SU-DHL-6 (cell line): Measurements from ENCODE around the gene MB.

Source experiments
- H2AFZ ChIP-seq: fragments of 200-600 bp; sonication (generic); 2 replicates; pipeline ENCODE4 v1.6.1; 2014; ENCODE audit warnings: low read depth, mild to moderate bottlenecking, moderate library complexity, mixed read lengths, antibody characterized with exemption, low read length; ENCODE audit not compliant: severe bottlenecking
- H3F3A ChIP-seq: fragments of 200-600 bp; shearing (Covaris generic); 2 replicates; pipeline ENCODE4 v1.6.0; 2016; ENCODE audit warnings: antibody characterized with exemption, mild to moderate bottlenecking; ENCODE audit not compliant: insufficient read depth
- H3K27ac ChIP-seq: fragments of 200-600 bp; sonication (generic); 2 replicates; pipeline ENCODE4 v1.5.1; 2016; ENCODE audit warnings: low read depth, mild to moderate bottlenecking, low read length, moderate library complexity, mixed read lengths
- H3K27me3 ChIP-seq: fragments of 200-600 bp; sonication (generic), shearing (Covaris generic); 2 replicates; pipeline ENCODE4 v1.6.0; 2014; ENCODE audit warnings: mild to moderate bottlenecking, low read length
- H3K36me3 ChIP-seq: fragments of 200-600 bp; sonication (generic); 2 replicates; pipeline ENCODE4 v1.6.1; 2014; ENCODE audit warnings: mild to moderate bottlenecking, low read length, mixed read lengths
- H3K4me2 ChIP-seq: fragments of 300-600, 200-600 bp; shearing (Covaris generic), sonication (generic); 2 replicates; pipeline ENCODE4 v1.6.0; 2014; ENCODE audit warnings: low read length, low read depth, mild to moderate bottlenecking; ENCODE audit not compliant: poor library complexity, severe bottlenecking
- H3K4me3 ChIP-seq: fragments of 200-600 bp; sonication (generic); 2 replicates; pipeline ENCODE4 v1.5.1; 2014; ENCODE audit warnings: antibody characterized with exemption, low read length, mild to moderate bottlenecking, mixed read lengths; ENCODE audit not compliant: insufficient read depth, poor library complexity, severe bottlenecking
- H3K79me2 ChIP-seq: fragments of 200-600 bp; sonication (generic); 2 replicates; pipeline ENCODE4 v1.6.1; 2014; ENCODE audit warnings: mild to moderate bottlenecking, low read length, moderate library complexity; ENCODE audit not compliant: insufficient read depth
- H3K9ac ChIP-seq: fragments of 200-600 bp; sonication (generic); 2 replicates; pipeline ENCODE4 v1.7.0; 2014; ENCODE audit warnings: mild to moderate bottlenecking, low read length
- H3K9me2 ChIP-seq: fragments of 200-600 bp; sonication (generic); replicated peaks from 2 replicates; pipeline ENCODE4 v1.6.1; 2014; ENCODE audit warnings: low read length; ENCODE audit not compliant: insufficient read depth
- H3K9me3 ChIP-seq: fragments of 200-600 bp; sonication (generic); 2 replicates; pipeline ENCODE4 v1.6.1; 2014; ENCODE audit warnings: low read length, mixed read lengths; ENCODE audit not compliant: insufficient read depth
- H4K20me1 ChIP-seq: fragments of 200-600 bp; sonication (generic); 2 replicates; pipeline ENCODE4 v1.6.1; 2014; ENCODE audit warnings: low read depth, mild to moderate bottlenecking, antibody characterized with exemption, low read length, moderate library complexity, mixed read lengths
- EZH2phosphoT487 ChIP-seq: fragments of 200-600 bp; sonication (generic), shearing (Covaris generic); conservative IDR thresholded peaks from 2 replicates; pipeline ENCODE4 v1.6.1; 2018; ENCODE audit warnings: mild to moderate bottlenecking, antibody characterized with exemption, low read length, moderate library complexity, mixed read lengths
- TF ChIP-seq, protein P1 (sequence below): fragments of 200-600 bp; sonication (generic); IDR thresholded peaks from one replicate; pipeline ENCODE4 v1.5.1; 2017; ENCODE audit warnings: antibody characterized with exemption, mild to moderate bottlenecking, low read length, moderate library complexity; ENCODE audit not compliant: insufficient read depth, poor library complexity, severe bottlenecking

MB gene

DNA sequence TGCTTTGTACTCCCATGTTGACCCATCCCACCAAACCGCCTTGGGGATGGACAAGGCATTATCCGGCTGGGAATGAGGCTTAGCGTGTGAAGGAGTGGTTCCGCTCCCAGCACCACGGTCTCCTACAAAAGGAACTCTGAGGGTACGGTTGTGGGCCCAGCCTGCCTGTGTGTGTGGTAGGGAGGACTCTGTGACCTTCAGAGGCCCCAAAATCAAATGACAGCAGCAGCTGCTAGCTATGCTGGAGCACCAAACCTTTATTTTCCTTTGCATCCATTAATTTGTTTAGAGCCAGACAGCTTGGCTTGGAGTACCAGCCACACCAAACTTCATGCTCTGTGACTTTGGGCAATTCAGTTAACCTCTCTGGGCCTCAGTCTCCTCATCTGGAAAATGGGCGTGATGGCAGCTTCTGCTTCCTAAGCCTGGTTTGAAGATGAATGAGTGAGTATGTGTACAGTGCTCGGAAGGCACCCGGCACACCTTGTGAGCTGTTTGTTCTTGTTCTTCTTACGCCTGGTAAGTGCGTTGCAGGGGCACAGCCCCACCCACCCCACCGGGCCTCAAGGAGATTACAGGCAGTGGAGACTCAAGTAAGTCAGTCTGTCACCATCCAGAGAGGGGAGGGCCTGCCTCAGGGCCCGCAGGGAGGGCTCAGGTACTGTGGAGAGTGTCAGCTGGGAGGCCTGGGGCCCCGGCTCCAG is 25.3 kb downstream of the MB start:
- H2AFZ ChIP-seq = no peak overlapping the region
- no peak overlapping the region for H3K4me3 ChIP-seq
- no peaks in the 10 kb centered on the region for H3K9me2 ChIP-seq
- no peak overlapping the region for H3K27ac ChIP-seq
- H3K9ac ChIP-seq = no peak overlapping the region
- H3K4me2 ChIP-seq = no peak overlapping the region
- no peaks in the 10 kb centered on the region for H3K79me2 ChIP-seq
- no peaks in the 10 kb centered on the region for H3F3A ChIP-seq
- H4K20me1 ChIP-seq = no peaks in the 10 kb centered on the region
- no peaks in the 10 kb centered on the region for H3K36me3 ChIP-seq
- TF ChIP-seq, protein P1, sequence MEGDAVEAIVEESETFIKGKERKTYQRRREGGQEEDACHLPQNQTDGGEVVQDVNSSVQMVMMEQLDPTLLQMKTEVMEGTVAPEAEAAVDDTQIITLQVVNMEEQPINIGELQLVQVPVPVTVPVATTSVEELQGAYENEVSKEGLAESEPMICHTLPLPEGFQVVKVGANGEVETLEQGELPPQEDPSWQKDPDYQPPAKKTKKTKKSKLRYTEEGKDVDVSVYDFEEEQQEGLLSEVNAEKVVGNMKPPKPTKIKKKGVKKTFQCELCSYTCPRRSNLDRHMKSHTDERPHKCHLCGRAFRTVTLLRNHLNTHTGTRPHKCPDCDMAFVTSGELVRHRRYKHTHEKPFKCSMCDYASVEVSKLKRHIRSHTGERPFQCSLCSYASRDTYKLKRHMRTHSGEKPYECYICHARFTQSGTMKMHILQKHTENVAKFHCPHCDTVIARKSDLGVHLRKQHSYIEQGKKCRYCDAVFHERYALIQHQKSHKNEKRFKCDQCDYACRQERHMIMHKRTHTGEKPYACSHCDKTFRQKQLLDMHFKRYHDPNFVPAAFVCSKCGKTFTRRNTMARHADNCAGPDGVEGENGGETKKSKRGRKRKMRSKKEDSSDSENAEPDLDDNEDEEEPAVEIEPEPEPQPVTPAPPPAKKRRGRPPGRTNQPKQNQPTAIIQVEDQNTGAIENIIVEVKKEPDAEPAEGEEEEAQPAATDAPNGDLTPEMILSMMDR = no peak
- no peak for TF ChIP-seq EZH2phosphoT487
- H3K9me3 ChIP-seq = no peaks in the 10 kb centered on the region
- no peaks in the 10 kb centered on the region for H3K27me3 ChIP-seq

DNA sequence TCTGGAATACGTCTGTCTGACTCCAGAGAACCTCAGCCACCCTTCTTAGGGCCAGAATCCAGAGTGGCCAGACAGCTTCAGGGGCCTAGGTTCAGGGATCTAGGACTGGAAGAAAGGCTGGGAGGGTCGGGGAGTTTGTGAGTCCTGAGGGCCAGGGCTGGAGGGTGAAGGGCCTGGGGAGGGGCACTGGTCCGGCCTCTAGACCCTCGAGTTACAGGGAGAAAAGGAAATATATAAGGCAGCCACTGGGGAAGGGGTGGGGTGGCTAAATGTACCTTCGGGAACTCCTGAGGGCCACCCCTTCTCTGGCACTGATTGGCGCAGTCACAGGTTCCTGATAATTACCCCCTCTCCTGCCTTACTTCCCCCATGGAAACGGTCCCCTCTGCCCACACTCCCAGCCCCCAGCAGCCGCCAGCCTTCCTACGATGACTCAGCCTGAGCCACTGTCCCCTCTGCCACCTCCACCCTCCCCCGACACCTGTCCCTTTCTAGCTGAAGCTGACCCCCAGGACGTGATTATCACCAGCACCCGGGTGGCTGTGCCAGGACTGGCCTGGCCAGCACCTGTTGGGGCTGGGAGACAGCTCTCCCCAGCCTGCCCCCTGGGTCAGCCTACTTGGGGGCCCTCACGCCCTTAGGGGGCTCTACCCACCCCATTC is 26.4 kb downstream of the MB start:
- Histone ChIP-seq H3K9me2 (no peaks in the 10 kb centered on the region), H2AFZ (no peak overlapping the region), H3K36me3 (no peaks in the 10 kb centered on the region), H3K4me2 (no peak overlapping the region), H3F3A (no peaks in the 10 kb centered on the region), H4K20me1 (no peaks in the 10 kb centered on the region), H3K27ac (no peak overlapping the region), H3K27me3 (no peaks in the 10 kb centered on the region), H3K9ac (no peak overlapping the region), H3K9me3 (no peaks in the 10 kb centered on the region), H3K79me2 (no peaks in the 10 kb centered on the region), H3K4me3 (no peak overlapping the region)
- no peak for TF ChIP-seq EZH2phosphoT487
- TF ChIP-seq, protein P1 = no peak

DNA sequence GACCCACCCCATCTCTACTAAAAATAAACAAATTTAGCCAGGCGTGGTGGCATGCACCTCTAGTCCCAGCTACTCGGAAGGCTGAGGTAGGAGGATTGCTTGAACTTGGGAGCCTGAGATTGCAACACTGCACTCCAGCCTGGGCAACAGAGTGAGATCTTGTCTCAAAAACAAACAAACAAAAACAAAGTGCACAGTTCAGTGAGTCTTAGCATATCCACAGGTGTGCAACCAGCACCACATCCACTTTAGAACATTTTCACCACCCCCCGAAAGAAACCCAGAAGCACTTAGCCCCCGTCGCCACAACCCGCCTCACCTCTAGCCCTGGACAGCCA is 27.4 kb downstream of the MB start:
- Histone ChIP-seq H3K27ac (no peak overlapping the region), H3K36me3 (no peaks in the 10 kb centered on the region), H3K9me3 (no peaks in the 10 kb centered on the region), H2AFZ (no peak overlapping the region), H3K27me3 (no peaks in the 10 kb centered on the region), H3F3A (no peaks in the 10 kb centered on the region), H3K9ac (no peak overlapping the region), H4K20me1 (no peaks in the 10 kb centered on the region), H3K9me2 (no peaks in the 10 kb centered on the region), H3K79me2 (no peaks in the 10 kb centered on the region), H3K4me2 (no peak overlapping the region), H3K4me3 (no peak overlapping the region)
- no peak for TF ChIP-seq EZH2phosphoT487
- TF ChIP-seq, protein P1 = no peak
